PFSK-1 (cell line): Measurements from ENCODE around the gene ZNF566.

Experiments
- FOXP2 ChIP-seq: optimal IDR thresholded peaks from 2 replicates; pipeline ENCODE3; 2011; ENCODE audit warnings: borderline replicate concordance, control low read depth, inconsistent platforms; ENCODE audit not compliant: insufficient read depth; ENCODE audit errors: extremely low read length, extremely low read depth
- POLR2AphosphoS5 ChIP-seq: IDR thresholded peaks from 2 replicates; pipeline ENCODE4 v1.6.1; 2012; ENCODE audit warnings: low read depth, mild to moderate bottlenecking, control low read depth, low read length, moderate library complexity
- SIN3A ChIP-seq: IDR thresholded peaks from 2 replicates; pipeline ENCODE4 v1.6.1; 2012; ENCODE audit warnings: mild to moderate bottlenecking, low read length, moderate library complexity, borderline replicate concordance; ENCODE audit not compliant: insufficient read depth
- TAF1 ChIP-seq: IDR thresholded peaks from 2 replicates; pipeline ENCODE4 v1.6.1; 2012; ENCODE audit warnings: low read length, control low read depth, borderline replicate concordance; ENCODE audit not compliant: insufficient read depth
- TF ChIP-seq, protein P1 (sequence below), 2 experiments: IDR thresholded peaks; 2 replicates each; pipeline versions ENCODE4 v1.6.1 to v1.8.0; 2011 to 2012; ENCODE audit warnings: low read depth in 2 of 2, low read length in 2 of 2, control low read depth in 1 of 2, inconsistent platforms in 1 of 2, mild to moderate bottlenecking in 1 of 2, moderate library complexity in 1 of 2; ENCODE audit not compliant: insufficient read depth in 1 of 2

The ZNF566 gene

GRCh38 chr19:36423925-36424324 lies 65.4 kb downstream of the ZNF566 start:
- TF ChIP-seq, protein P1, sequence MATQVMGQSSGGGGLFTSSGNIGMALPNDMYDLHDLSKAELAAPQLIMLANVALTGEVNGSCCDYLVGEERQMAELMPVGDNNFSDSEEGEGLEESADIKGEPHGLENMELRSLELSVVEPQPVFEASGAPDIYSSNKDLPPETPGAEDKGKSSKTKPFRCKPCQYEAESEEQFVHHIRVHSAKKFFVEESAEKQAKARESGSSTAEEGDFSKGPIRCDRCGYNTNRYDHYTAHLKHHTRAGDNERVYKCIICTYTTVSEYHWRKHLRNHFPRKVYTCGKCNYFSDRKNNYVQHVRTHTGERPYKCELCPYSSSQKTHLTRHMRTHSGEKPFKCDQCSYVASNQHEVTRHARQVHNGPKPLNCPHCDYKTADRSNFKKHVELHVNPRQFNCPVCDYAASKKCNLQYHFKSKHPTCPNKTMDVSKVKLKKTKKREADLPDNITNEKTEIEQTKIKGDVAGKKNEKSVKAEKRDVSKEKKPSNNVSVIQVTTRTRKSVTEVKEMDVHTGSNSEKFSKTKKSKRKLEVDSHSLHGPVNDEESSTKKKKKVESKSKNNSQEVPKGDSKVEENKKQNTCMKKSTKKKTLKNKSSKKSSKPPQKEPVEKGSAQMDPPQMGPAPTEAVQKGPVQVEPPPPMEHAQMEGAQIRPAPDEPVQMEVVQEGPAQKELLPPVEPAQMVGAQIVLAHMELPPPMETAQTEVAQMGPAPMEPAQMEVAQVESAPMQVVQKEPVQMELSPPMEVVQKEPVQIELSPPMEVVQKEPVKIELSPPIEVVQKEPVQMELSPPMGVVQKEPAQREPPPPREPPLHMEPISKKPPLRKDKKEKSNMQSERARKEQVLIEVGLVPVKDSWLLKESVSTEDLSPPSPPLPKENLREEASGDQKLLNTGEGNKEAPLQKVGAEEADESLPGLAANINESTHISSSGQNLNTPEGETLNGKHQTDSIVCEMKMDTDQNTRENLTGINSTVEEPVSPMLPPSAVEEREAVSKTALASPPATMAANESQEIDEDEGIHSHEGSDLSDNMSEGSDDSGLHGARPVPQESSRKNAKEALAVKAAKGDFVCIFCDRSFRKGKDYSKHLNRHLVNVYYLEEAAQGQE (IDR thresholded peaks at IDR 0.05; ENCODE audit: insufficient read depth in 1 of 2, low read depth in 2 of 2, low read length in 2 of 2): no peak
- no peak for TF ChIP-seq SIN3A
- TF ChIP-seq FOXP2: no peak
- no peak for TF ChIP-seq POLR2AphosphoS5
- no peak for TF ChIP-seq TAF1

- no peak for TF ChIP-seq SIN3A
- TF ChIP-seq FOXP2: no peak
- TF ChIP-seq, protein P1 (IDR thresholded peaks at IDR 0.05; ENCODE audit: insufficient read depth in 1 of 2, low read depth in 2 of 2, low read length in 2 of 2): no peak
- no peak for TF ChIP-seq TAF1
- TF ChIP-seq POLR2AphosphoS5: no peak
These were observed 67.4 kb downstream of the ZNF566 start for GRCh38 chr19:36421749-36422481.

GRCh38 chr19:36420961-36421748 lies 68.2 kb downstream of the ZNF566 start:
- TF ChIP-seq, protein P1 (IDR thresholded peaks at IDR 0.05; ENCODE audit: insufficient read depth in 1 of 2, low read depth in 2 of 2, low read length in 2 of 2): no peak
- no peak for TF ChIP-seq SIN3A
- no peak for TF ChIP-seq TAF1
- TF ChIP-seq FOXP2: no peak
- TF ChIP-seq POLR2AphosphoS5: no peak

GRCh38 chr19:36418287-36419001 lies 70.9 kb downstream of the ZNF566 start, which contains the start of gene ZFP82:
TSS of gene ZFP82 (minus strand) at chr19:36418644. CDS start at chr19:36409789, 8,855 bp downstream.
- TF ChIP-seq TAF1: peak; percentile 91; the same call in 1 of the 2 replicates
- TF ChIP-seq FOXP2: peak; percentile 89
- TF ChIP-seq, protein P1 (IDR thresholded peaks at IDR 0.05; ENCODE audit: insufficient read depth in 1 of 2, low read depth in 2 of 2, low read length in 2 of 2): no peak
- peak; percentile 90 for TF ChIP-seq POLR2AphosphoS5
- no peak for TF ChIP-seq SIN3A
